Choroid plexus epithelial cell (primary cell): ENCODE results near the gene FAM124B.

Experiments used
- DNase-seq: peaks from one replicate; pipeline ENCODE4 v3.0.0-alpha.2; 2010; ENCODE audit warnings: low read depth
- H3K4me3 ChIP-seq: 2 replicates; pipeline ENCODE4 v1.5.1; 2011; ENCODE audit warnings: low read depth, mild to moderate bottlenecking, control low read depth, low read length, moderate library complexity
- CTCF ChIP-seq: conservative IDR thresholded peaks from 2 replicates; pipeline ENCODE4 v1.5.1; 2011; ENCODE audit warnings: low read depth, mild to moderate bottlenecking, control low read depth, inconsistent platforms, low read length, moderate library complexity

FAM124B gene

GRCh38 chr2:224357098-224357901 lies 44.6 kb downstream of the FAM124B start:
- TF ChIP-seq CTCF, result peak; percentile 79
- DNase-seq, result peak; percentile 79
- no peak overlapping the region for H3K4me3 ChIP-seq

GRCh38 chr2:224354632-224355211 lies 47.2 kb downstream of the FAM124B start:
- no peak for DNase-seq
- H3K4me3 ChIP-seq, result no peak overlapping the region
- no peak for TF ChIP-seq CTCF

- no peak for DNase-seq
- TF ChIP-seq CTCF, result no peak
- no peak overlapping the region for H3K4me3 ChIP-seq
Measured at GRCh38 chr2:224350703-224351102, 51.2 kb downstream of the FAM124B start.

- H3K4me3 ChIP-seq, result no peak overlapping the region
- no peak for DNase-seq
- no peak for TF ChIP-seq CTCF
Measured at GRCh38 chr2:224349396-224349795, 52.5 kb downstream of the FAM124B start.

- DNase-seq, result no peak
- no peak for TF ChIP-seq CTCF
- H3K4me3 ChIP-seq, result no peak overlapping the region
Measured at GRCh38 chr2:224347176-224348051, 54.5 kb downstream of the FAM124B start.

- H3K4me3 ChIP-seq, result no peak overlapping the region
- no peak for TF ChIP-seq CTCF
- DNase-seq, result no peak
Measured at GRCh38 chr2:224345492-224345891, 56.4 kb downstream of the FAM124B start.
